Measurements from ENCODE around the gene VPS9D1.
A peak's percentile ranks its signal among the peaks of the same experiment; 100 is the strongest.

The VPS9D1 gene

DNA sequence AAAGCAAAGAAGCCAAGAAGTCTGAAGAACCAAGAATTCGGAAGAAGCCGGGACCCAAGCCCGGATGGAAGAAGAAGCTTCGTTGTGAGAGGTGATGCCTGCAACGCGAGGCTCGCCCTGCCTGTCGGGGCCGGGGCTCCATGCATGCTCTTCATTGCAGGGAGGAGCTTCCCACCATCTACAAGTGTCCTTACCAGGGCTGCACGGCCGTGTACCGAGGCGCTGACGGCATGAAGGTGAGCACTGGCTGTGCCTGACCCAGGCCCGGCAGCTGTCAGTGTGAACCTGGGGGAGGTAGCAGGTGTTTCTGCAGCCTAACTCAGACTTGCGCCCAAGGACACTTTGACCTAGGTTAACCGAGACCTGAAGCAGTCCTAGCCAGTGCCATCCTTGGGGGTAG lies 12.6 kb upstream of the VPS9D1 start:
- DNase-seq, result no peak
- intact Hi-C loops (cut with DNase I), result no loop called here

DNA sequence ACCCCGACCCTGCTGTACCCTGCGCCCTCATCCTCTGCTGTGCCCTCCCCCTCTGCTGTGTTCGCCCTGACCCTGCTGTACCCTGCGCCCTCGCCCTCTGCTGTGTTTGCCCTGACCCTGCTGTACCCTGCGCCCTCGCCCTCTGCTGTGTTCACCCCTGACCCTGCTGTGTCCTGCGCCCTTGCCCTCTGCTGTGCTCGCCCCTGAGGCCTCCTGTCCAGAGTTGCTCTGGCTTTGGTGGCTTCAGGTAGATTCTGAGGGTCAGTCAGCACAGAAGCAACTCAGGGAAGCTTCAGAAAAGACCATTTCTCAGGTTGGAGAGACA lies 12.2 kb upstream of the VPS9D1 start:
- intact Hi-C loops (cut with DNase I), result no loop called here
- no peak for DNase-seq

DNA sequence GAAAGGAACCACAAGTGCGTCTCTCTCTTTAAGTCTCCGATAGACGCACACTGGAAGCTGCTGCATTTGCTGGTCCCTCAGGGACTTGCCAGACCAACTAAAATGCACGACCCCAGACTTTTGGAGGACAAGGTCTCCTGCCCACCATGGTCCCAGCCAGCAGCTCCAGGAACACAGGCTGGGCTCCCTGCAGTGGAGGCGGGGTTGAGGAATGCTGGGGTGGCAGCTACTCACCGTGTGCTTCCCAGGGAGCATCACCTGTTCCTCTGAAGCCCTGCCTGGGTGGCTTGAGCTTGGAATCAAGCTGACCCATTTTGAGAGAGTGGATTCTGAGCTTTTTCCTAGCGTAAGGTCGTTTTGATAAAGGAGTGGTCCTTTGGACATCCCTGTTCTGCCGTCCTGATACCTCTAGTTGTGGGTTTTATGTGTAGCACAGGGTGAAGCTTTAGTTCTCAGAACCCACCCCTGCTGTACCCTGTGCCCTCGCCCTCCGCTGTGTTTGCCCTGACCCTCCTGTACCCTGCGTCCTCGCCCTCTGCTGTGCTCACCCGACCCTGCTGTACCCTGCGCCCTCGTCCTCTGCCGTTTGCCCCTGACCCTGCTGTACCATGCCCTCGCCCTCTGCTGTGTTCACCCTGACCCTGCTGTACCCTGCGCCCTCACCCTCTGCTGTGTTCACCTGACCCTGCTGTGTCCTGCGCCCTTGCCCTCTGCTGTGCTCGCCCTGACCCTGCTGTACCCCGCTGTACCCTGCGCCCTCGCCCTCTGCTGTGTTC lies 11.6 kb upstream of the VPS9D1 start:
- intact Hi-C loops (cut with DNase I), result no loop called here
- no peak for DNase-seq

DNA sequence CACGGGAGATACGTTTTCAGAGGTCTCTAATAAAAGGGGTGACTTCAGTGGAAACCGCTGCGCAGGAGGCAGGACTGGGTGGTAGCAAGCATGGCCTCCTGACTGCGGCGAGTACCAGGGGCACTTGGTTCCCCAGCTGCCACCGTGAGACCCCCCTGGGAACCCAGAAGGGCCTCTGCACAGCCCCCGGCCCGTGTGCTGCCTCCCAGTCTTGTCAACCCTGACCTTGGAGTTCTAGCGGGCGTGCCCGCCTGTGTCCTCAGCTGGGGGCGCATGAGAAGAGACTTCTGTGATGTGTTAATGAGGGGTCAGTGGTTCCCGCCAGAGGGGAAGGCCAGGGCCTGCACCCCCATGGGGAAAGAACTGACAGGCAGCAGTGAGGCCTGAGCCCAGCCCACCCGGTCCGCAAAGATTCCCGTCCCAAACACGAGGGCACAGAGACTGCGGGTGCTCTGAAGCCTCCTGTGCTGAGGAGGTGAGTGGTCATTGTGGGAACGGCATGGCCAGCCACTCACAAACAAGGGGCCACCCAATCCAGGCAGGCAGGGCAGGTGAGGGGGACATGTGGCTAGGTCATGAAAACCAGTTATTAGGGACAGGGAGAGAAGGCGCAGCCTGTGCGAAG lies 10.0 kb upstream of the VPS9D1 start:
- no peak for DNase-seq
- intact Hi-C loops (cut with DNase I), result no loop called here

DNA sequence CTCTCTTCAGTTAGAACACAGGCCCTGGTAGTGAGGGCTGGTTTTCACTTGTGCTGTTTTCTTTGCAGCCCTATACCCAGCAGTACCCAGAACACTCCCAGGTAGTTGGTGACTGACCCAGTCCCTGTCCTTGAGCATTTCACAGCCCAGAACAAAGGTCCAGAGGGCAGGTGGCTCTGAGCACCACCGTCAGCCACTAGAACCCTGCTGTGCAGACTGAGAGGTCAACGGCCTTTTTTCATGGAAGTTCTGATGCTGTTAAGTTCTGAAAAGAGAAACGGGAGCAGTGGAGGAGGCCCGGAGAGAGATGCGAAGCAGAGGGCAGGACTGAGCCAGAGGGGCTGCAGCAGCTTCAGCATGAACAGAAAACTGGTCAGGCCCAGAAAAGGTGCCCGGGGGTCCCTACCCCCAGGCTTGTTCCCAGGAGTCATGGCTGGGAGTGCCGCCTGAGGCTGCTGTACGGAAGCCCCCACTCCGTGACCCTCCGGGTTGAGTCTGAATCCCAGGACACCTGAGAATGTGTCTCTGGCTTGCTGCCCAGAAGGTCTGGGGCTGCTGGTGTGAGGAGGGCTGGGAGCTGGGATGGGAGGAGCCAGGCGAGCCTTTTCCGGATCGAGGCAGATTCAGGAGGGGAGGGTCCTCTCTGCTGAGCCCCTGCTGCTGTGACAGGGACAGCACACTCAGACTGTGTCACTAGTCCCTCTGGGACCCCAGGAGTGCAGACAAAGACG lies 9.3 kb upstream of the VPS9D1 start:
- DNase-seq, result no peak
- intact Hi-C loops (cut with DNase I), result no loop called here

DNA sequence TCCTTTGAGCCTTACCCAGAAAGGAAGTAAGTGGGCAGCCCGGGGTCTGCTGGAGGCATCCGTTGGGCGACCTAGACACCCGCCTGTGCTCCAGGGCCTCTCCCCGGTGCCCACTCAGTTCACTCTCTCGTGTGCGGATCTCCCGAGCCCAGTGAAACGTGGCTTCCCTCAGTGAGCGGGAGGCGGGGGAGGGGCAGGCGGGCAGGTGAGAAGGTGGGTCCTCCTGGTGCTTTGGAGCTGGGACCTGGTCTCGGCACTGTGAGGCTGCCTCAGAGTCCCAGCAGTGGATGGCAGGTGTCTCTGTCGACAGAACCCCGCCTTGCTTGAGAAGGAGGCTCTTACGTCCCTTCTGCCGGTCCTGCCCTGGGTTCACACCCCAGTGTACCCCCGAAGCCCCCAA lies 8.6 kb upstream of the VPS9D1 start:
- intact Hi-C loops (cut with DNase I), result no loop called here
- DNase-seq, result no peak

DNA sequence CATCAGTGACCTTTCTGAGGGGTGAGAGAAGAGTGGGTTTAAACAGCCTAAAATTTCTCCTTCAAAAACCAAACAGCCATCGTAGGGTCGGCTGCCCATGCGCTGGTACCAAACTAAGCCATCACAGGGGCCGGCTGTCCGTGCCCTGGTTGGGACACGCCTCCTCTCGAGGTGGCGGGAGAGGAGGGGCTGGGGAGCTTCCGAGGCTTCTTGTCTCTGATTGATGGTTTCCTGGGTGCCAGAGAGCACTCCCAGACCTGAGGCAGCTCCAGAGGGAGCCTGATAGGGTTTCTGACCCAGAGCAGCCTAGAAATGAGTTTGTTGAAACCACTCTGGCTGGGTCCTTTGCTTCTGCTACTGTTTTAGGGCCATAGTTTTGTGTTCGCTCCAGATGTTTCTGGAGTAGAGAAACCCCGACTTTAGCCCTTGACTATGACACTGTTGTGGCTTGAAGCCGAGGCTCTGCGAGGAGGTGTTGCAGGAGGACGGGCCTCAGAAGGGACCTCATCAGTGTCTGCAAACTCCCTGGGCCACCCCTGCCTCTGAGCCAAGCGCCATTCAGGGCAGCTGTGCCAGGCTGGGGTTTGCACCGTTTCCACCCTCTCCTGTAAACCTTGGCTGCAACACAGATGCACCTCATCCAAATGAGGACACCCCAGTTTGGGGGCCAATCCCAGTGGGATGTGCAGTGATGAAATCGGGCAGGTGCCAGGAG lies 6.9 kb upstream of the VPS9D1 start:
- intact Hi-C loops (cut with DNase I), result no loop called here

DNA sequence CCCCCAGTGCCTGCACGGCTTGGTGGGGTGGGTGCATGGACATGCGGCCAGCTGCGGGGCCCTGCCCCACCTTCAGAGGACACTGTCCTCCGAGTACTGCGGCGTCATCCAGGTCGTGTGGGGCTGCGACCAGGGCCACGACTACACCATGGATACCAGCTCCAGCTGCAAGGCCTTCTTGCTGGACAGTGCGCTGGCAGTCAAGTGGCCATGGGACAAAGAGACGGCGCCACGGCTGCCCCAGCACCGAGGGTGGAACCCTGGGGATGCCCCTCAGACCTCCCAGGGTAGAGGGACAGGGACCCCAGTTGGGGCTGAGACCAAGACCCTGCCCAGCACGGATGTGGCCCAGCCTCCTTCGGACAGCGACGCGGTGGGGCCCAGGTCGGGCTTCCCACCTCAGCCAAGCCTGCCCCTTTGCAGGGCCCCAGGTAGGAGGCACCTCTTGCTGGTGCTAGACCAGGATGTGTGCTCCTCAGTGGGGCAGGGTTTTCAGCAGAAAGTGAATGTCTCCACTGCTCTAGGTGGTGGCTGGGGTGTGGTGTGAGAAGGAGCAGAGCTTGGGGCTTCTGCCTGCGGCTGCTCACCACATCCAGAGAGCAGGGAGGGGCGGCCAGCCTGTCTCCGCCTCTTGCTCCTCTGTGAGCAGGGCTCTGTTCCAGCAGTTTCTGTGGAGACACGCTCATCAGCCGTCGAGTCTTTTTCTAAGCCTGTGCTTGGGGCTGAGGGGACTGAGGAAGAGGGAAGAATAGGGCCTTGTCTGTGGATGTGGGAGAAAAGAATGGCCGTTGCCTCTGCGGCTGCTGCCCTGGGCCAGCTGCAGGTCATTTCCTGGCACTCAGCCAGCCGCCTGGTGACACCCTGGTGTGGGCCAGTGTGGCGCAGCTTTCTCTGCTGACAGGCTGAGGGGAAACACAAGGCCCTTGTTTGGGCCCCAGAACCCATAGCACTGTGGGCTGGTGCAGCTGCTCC lies 2.9 kb upstream of the VPS9D1 start:
- intact Hi-C loops (cut with DNase I), result no loop called here
- DNase-seq, result peak; percentile 86 to 99 (median 96)

More for the DNA sequence above, 6.9 kb upstream of the VPS9D1 start:
- DNase-seq, result no peak

DNA sequence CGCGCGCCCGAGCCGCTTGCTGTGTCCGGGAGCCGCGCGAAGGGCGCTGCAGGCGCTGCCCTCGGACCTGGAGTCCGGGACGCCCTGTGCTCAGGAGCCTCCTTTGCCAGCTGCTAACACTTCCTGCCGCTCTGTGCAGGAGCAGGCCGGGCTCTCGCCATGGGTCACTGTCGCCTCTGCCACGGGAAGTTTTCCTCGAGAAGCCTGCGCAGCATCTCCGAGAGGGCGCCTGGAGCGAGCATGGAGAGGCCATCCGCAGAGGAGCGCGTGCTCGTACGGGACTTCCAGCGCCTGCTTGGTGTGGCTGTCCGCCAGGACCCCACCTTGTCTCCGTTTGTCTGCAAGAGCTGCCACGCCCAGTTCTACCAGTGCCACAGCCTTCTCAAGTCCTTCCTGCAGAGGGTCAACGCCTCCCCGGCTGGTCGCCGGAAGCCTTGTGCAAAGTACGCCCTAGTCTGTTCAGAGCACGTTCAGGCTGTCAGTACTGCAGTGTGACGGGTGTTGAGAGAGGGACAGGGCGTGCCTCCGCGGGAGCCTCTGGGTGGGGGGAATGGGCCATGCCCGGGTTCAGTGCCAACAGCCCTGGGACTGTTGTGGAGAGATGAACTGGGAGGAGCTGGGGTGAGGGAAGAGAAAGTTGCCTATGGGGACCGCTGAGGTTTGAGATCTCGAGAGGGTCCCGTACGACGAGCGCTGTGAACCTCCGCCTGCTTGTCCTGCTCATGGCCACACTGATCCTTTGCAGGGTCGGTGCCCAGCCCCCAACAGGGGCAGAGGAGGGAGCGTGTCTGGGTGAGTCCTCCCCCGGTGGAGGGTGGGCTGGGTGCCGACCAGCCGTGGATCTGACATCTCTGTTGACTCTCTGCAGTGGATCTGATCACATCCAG lies 1.9 kb upstream of the VPS9D1 start:
- intact Hi-C loops (cut with DNase I), result no loop called here
- peak in 6 of 10 donors; percentile 19 to 92 (median 59) for DNase-seq

DNA sequence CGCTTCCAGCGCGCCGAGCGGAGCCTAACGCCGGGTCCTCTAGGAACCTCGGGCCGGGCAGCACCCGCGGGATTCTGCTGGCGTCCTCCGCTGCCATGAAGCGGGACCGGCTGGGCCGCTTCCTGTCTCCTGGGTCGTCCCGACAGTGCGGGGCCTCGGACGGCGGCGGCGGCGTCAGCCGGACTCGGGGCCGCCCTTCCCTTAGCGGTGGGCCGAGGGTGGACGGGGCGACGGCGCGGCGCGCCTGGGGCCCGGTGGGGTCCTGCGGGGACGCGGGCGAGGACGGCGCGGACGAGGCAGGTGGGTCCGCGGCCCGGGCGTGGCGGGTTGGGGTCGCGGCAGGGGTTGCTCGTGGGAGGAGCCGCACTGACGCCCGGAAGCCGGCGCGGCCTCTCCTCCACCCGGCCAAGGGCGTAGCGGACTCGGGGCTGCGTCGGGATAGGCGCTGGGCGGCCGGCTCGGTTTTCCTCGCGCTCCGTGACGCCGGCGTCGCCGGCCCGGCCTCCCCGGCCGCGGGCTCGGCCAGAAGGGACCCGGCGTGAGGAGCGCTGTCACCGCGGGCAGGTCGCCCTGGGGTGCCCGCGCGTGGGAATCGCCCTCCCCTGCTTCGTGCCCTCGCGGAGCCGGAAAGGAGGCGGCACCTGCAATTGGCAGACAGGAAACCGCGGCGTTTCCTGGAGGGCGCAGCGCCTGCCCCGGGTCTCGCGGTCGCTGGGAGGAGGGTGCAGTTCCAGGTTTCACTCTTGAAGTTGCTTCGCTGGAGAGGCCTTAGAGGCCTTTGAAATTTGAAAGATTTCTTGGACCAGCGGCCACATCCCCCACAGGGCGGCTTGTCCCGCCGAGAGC lies 1.1 kb upstream of the VPS9D1 start:
- DNase-seq, result peak in 3 of 10 donors; percentile 20 to 93 (median 93)
- intact Hi-C loops (cut with DNase I), result no loop called here

DNA sequence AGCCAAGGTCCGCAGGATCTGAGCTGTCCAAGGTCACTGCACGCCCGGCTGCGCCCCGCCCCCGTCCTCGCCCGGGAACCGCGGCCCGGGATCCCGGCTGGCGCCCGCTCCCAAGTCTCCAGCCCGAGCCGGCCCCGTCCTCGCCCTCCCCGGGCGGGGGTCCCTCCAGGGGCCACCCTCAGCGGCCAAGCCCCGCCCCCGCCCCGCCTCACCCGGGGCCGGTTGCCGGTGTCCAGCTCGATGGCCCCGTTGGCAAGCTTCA lies 216 bp downstream of the VPS9D1 start:
- intact Hi-C loops (cut with DNase I), result no loop called here
- peak in 3 of 10 donors; percentile 32 to 85 (median 40) for DNase-seq

DNA sequence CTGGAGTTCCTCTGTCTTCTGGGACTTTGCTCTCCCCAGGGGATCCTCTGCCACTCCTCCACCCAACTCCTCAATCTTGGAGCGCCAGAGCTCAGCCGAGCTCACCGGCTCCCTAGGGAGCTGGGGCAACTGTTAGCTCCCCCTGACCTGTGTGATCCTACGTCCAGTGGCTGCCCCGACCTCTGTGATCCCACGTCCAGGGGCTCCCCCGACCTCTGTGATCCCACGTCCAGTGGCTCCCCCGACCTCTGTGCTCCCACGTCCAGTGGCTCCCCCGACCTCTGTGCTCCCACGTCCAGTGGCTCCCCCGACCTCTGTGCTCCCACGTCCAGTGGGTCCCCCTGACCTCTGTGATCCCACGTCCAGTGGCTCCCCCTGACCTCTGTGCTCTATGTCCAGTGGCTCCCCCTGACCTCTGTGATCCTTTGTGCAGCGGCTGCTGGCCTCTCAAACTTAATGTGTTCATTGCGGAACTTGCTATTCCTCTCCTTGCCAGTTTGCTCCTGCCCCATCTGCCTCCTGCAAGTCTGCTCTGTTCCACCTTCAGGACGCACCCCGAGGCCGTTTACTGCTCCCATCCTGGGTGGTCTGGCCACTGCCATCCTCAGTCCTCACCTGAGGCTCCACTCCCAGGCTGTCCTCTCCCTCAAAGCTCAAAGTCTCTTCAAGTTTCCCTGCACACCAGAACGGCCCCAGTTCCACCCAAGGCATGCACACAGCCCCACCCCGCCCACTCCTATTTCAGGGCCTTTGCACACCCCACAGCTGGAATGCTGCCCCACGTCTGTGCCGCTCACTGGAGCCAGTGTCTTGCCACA lies 2.8 kb downstream of the VPS9D1 start:
- peak in 1 of 10 donors; percentile 63 for DNase-seq
- intact Hi-C loops (cut with DNase I), result no loop called here

DNA sequence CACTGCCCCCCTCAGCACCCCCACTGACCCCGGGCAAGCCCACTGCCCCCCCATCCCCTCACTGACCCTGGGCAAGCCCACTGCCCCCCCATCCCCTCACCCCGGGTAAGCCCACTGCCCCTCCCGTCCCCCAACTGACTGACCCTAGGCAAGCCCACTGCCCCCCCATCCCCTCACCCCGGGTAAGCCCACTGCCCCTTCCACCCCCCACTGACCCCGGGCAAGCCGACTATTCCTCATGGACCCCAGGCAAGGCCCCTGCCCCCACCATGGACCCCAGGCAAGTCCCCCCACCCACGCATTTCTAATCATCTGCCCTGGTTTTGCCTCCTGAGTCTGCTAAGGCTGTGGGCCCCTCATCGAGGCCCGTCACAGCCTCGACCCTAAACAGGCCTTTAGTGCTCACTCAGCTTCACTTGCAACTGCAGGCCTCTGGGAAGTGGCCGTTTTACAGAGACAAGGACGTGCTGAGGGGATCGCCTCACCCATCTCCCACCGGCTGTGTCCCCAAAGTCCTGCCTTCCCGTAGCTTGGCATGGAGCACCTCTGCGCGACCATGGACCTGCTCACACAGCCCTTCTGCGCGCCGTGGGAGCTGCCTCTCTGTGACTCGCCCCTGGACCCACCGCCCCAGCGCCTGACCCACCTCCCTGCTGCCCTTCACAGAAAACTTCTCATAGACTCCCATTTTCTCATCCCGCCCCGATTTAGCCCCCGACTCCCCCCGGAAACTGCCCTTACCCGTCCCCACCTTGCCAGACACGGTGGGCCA lies 3.6 kb downstream of the VPS9D1 start:
- intact Hi-C loops (cut with DNase I), result no loop called here
- no peak for DNase-seq

DNA sequence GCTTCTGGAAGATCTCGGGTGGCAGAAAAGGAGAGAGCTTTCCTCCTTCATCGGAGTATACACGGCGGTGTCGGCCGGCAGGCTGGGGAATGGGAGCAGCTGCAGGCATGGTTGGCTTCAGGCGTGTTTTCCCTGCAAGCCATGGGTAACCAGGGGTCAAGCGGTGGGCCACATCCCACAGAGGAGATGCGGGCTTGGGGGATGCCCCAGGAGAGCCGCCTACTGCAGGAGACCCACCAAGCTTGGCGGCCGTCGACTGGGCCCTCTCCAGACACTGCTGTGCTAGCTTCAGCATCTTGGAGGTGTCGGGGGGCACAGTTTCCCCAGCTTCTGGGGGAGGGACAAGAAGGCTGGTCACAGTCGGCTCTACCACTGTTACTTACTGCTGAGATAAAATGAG lies 4.2 kb downstream of the VPS9D1 start:
- intact Hi-C loops (cut with DNase I), result no loop called here

DNA sequence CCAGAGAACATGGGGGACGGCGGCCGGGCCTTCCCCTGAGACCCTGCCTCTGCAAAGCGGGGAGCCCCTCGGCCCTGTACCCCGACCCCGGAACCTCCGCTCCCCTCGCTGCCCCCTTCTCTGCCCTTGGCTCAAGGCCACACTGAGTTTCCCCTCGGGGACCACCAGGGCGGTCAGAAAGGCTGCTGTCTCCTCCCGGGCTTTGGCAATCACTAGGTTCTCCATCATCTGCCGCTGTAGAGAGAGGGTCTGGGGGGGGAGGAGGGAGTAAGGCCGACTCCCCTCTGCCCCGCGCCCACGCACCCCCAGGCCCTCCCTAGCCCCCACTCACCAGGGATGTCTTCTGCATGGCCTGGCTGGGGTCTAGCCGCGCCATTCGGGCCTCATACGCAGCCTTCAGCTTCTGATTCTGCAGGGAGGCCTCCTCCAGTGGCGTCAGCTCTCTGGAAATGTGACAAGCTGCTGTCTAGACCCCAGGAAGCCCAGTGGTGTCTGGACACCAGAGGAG lies 8.4 kb downstream of the VPS9D1 start:
- DNase-seq, result no peak
- intact Hi-C loops (cut with DNase I), result no loop called here

More for the DNA sequence above, 4.2 kb downstream of the VPS9D1 start:
- DNase-seq, result peak in 1 of 10 donors; percentile 72

DNA sequence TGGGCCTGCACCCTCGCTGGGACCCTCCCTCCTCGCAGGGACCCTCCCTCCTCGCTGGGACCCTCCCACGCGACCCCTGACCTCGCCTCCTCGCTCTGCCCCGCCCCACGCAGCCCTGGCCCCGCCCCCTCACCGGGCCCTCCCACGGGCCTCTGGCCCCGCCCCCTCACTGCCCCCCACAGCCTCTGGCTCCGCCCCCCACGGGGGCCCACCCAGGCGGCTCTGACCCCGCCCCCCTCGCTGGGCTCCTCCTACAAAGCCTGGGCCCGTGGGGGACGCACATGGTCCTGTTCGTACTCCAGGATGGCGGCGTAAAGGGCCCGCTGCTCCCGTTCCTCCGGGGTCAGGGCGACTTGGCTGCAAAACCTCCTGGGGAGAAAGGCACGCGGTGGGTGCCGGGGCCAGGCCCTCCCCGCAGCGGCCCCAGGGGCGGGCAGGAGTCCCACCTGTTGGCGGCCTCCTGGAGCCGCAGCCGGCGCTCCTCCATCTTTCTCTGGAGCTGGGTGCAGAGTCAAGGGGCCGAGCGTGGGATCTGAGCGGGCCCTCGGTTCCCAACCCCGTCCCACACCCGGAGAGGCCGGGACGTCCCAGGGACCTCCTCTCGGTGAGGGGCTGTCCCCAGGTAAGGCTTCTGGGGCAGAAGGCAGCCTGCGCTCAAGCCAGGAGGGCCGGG lies 9.0 kb downstream of the VPS9D1 start:
- intact Hi-C loops (cut with DNase I), result no loop called here
- DNase-seq, result no peak

All from posterior cingulate gyrus (tissue), 11 donors.